ENCODE measurements around the gene SDF4.

The SDF4 gene

GRCh38 chr1:1253972-1254666 is 22.3 kb upstream of the SDF4 start:
- TF ChIP-seq GATA3 (IDR thresholded peaks at IDR 0.05; ENCODE audit: low read depth, low read length) (no peak), GATA2 (IDR thresholded peaks at IDR 0.05; ENCODE audit: low read depth, low read length) (no peak)

- TF ChIP-seq GATA3 (IDR thresholded peaks at IDR 0.05; ENCODE audit: low read depth, low read length) (no peak), GATA2 (IDR thresholded peaks at IDR 0.05; ENCODE audit: low read depth, low read length) (no peak)
These were observed 21.5 kb upstream of the SDF4 start for GRCh38 chr1:1253314-1253713.

- TF ChIP-seq GATA3 (IDR thresholded peaks at IDR 0.05; ENCODE audit: low read depth, low read length) (no peak), GATA2 (IDR thresholded peaks at IDR 0.05; ENCODE audit: low read depth, low read length) (no peak)
These were observed 19.0 kb upstream of the SDF4 start for GRCh38 chr1:1250786-1251284.

GRCh38 chr1:1247341-1247913 is 15.6 kb upstream of the SDF4 start:
- no peak for TF ChIP-seq GATA3 (IDR thresholded peaks at IDR 0.05; ENCODE audit: low read depth, low read length)
- TF ChIP-seq GATA2 (IDR thresholded peaks at IDR 0.05; ENCODE audit: low read depth, low read length), result no peak

GRCh38 chr1:1246577-1247340 is 15.0 kb upstream of the SDF4 start, which contains the start of gene C1QTNF12:
C1QTNF12 (minus strand) TSS chr1:1246722; CDS start chr1:1246690, 32 bp downstream.
- TF ChIP-seq GATA2 (IDR thresholded peaks at IDR 0.05; ENCODE audit: low read depth, low read length) (no peak), GATA3 (IDR thresholded peaks at IDR 0.05; ENCODE audit: low read depth, low read length) (no peak)

- TF ChIP-seq GATA3 (IDR thresholded peaks at IDR 0.05; ENCODE audit: low read depth, low read length), result no peak
- no peak for TF ChIP-seq GATA2 (IDR thresholded peaks at IDR 0.05; ENCODE audit: low read depth, low read length)
These were observed 14.2 kb upstream of the SDF4 start for GRCh38 chr1:1245817-1246576.

GRCh38 chr1:1245178-1245816 is 13.5 kb upstream of the SDF4 start:
- no peak for TF ChIP-seq GATA3 (IDR thresholded peaks at IDR 0.05; ENCODE audit: low read depth, low read length)
- no peak for TF ChIP-seq GATA2 (IDR thresholded peaks at IDR 0.05; ENCODE audit: low read depth, low read length)

GRCh38 chr1:1244192-1244811 is 12.5 kb upstream of the SDF4 start:
- TF ChIP-seq GATA3 (IDR thresholded peaks at IDR 0.05; ENCODE audit: low read depth, low read length), result no peak
- no peak for TF ChIP-seq GATA2 (IDR thresholded peaks at IDR 0.05; ENCODE audit: low read depth, low read length)

- TF ChIP-seq GATA3 (IDR thresholded peaks at IDR 0.05; ENCODE audit: low read depth, low read length), result no peak
- TF ChIP-seq GATA2 (IDR thresholded peaks at IDR 0.05; ENCODE audit: low read depth, low read length), result no peak
These were observed 12.0 kb upstream of the SDF4 start for GRCh38 chr1:1243807-1244191.

- no peak for TF ChIP-seq GATA3 (IDR thresholded peaks at IDR 0.05; ENCODE audit: low read depth, low read length)
- no peak for TF ChIP-seq GATA2 (IDR thresholded peaks at IDR 0.05; ENCODE audit: low read depth, low read length)
These were observed 11.5 kb upstream of the SDF4 start for GRCh38 chr1:1243266-1243660.

GRCh38 chr1:1242461-1243265 is 10.9 kb upstream of the SDF4 start:
- TF ChIP-seq GATA2 (IDR thresholded peaks at IDR 0.05; ENCODE audit: low read depth, low read length) (no peak), GATA3 (IDR thresholded peaks at IDR 0.05; ENCODE audit: low read depth, low read length) (no peak)

- no peak for TF ChIP-seq GATA3 (IDR thresholded peaks at IDR 0.05; ENCODE audit: low read depth, low read length)
- TF ChIP-seq GATA2 (IDR thresholded peaks at IDR 0.05; ENCODE audit: low read depth, low read length), result no peak
These were observed 9.9 kb upstream of the SDF4 start for GRCh38 chr1:1241588-1242219.

All from SH-SY5Y (cell line).